GM19463 (cell line): ENCODE results near the gene FOXO3.
"Not testable (repeated sequence)": the region's sequence is repeated elsewhere in the genome, so short reads cannot be mapped to it uniquely, and the experiment has no call there.

ENCODE experiments used
- ATAC-seq: cut with Tn5 transposase; IDR thresholded peaks from one replicate; pipeline ENCODE4 v1.9.1; 2021; ENCODE audit warnings: mild to moderate bottlenecking, moderate library complexity; ENCODE audit not compliant: unreplicated experiment

The FOXO3 gene

GRCh38 chr6:108677357-108677756 is 116.6 kb downstream of the FOXO3 start:
- no peak for ATAC-seq

GRCh38 chr6:108677894-108678293 is 117.2 kb downstream of the FOXO3 start:
- no peak for ATAC-seq

- ATAC-seq: not testable (repeated sequence)
Observed at GRCh38 chr6:108680314-108680713, 119.6 kb downstream of the FOXO3 start.

- ATAC-seq: not testable (repeated sequence)
Observed at GRCh38 chr6:108681721-108682120, 121.0 kb downstream of the FOXO3 start.

GRCh38 chr6:108682383-108683119 is 121.8 kb downstream of the FOXO3 start:
- not testable (repeated sequence) for ATAC-seq

GRCh38 chr6:108683976-108684375 is 123.3 kb downstream of the FOXO3 start:
- not testable (repeated sequence) for ATAC-seq

- ATAC-seq: no peak
Observed at GRCh38 chr6:108684771-108685329, 124.1 kb downstream of the FOXO3 start.

GRCh38 chr6:108685970-108686369 is 125.3 kb downstream of the FOXO3 start:
- no peak for ATAC-seq

- ATAC-seq: no peak
Observed at GRCh38 chr6:108686896-108687295, 126.2 kb downstream of the FOXO3 start.

- ATAC-seq: no peak
Observed at GRCh38 chr6:108687921-108688320, 127.2 kb downstream of the FOXO3 start.

- no peak for ATAC-seq
Observed at GRCh38 chr6:108689272-108690161, 128.8 kb downstream of the FOXO3 start.

- no peak for ATAC-seq
Observed at GRCh38 chr6:108690326-108691049, 129.8 kb downstream of the FOXO3 start.

GRCh38 chr6:108693430-108694154 is 132.9 kb downstream of the FOXO3 start:
- ATAC-seq: no peak

- ATAC-seq: no peak
Observed at GRCh38 chr6:108694816-108695215, 134.1 kb downstream of the FOXO3 start.

GRCh38 chr6:108697561-108698161 is 136.9 kb downstream of the FOXO3 start:
- ATAC-seq: no peak

GRCh38 chr6:108698593-108699289 is 138.0 kb downstream of the FOXO3 start:
- ATAC-seq: no peak

- no peak for ATAC-seq
Observed at GRCh38 chr6:108699290-108700041, 138.7 kb downstream of the FOXO3 start.

GRCh38 chr6:108702106-108702851 is 141.6 kb downstream of the FOXO3 start:
- no peak for ATAC-seq
